WI38 (cell line): ENCODE data around the gene SEPHS2.

Experiments used
- H3K4me3 ChIP-seq: 2 replicates; pipeline ENCODE4 v1.5.1; 2011; ENCODE audit warnings: low read depth, mild to moderate bottlenecking, control low read depth, low read length
- CTCF ChIP-seq: IDR thresholded peaks from 2 replicates; pipeline ENCODE4 v1.5.1; 2012; ENCODE audit warnings: low read depth, mild to moderate bottlenecking, control low read depth, low read length

SEPHS2 gene

GRCh38 chr16:30445408-30446202 is at the start of gene SEPHS2:
TSS of gene SEPHS2 (minus strand) at chr16:30445874. CDS start at chr16:30445727, 147 bp downstream.
- peak; percentile 51 for TF ChIP-seq CTCF
- peak within 1 kb of the TSS; percentile 92 for H3K4me3 ChIP-seq

DNA sequence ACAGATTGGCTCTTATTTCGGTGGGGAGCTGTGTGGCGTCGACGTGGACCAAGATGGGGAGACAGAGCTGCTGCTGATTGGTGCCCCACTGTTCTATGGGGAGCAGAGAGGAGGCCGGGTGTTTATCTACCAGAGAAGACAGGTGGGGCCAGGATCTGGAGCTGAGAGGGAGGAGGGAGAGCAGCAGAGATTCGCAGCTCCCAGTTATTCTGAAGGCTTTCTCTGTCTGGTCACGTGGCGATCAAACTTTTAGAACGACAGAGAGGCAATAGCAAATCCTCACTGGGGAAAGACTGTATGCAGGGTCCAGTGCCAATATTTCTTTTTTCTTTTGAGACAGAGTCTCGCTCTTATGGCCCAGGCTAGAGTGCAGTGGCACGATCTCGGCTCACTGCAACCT is 49.0 kb upstream of the SEPHS2 start:
- H3K4me3 ChIP-seq = no peak overlapping the region
- no peak for TF ChIP-seq CTCF

DNA sequence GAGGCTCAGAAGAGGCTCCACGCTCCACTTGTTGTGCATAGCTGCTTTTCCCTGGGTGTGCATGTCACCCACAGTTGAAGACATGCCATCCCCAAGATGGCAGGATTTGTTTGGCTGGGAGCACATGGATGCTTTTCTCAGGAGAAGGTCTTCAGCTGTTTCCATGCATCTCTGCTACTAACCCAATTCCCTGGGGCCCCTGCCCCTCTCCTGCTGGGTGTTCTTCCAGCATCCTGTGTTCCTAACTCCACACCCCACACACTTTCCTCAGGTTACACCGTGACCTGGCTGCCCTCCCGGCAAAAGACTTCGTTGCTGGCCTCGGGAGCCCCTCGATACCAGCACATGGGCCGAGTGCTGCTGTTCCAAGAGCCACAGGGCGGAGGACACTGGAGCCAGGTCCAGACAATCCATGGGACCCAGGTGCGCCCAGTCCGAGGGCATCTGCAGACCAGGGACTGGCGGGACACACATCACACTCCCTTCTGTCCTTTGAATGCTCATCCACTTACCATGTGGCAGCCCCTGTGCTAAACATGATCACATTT is 48.3 kb upstream of the SEPHS2 start:
- H3K4me3 ChIP-seq = no peak overlapping the region
- TF ChIP-seq CTCF = no peak

- H3K4me3 ChIP-seq = no peak overlapping the region
- no peak for TF ChIP-seq CTCF
Observed at GRCh38 chr16:30491744-30492308, 46.2 kb upstream of the SEPHS2 start.

DNA sequence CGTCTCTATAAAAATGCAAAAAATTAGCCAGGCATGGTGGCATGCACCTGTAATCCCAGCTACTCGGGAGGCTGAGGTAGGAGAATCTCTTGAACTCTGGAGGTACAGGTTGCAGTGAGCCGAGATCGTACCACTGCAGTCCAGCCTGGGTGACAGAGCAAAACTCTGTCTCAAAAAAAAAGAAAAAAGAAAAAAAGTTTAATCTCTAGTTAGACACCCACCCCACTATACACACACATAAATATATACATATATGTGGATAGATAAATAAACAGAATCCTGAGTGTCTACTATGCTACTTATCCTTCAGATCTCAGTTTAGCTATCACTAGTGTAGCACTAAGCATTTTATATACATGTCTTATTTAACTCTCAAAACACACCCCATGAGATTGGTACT is 45.6 kb upstream of the SEPHS2 start:
- no peak for TF ChIP-seq CTCF
- H3K4me3 ChIP-seq = no peak overlapping the region

DNA sequence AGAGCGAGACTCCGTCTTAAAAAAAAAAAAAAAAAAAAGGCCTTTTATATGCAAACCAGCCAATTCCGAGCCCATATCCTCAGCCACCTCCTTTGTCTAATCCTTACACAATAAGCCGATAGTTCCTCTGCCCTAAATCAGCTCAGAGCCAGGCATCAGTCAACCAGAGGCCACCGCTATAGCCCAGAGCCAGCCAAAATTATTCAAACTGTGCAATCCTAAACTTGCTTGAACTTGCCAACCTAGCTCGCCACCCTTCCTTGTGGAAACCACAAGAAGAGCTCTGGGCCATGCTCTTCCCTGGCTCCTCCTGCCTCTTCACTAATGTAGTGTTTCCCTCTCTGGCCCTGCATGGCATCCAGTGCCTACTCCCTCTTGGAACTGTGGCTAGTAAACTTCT is 44.5 kb upstream of the SEPHS2 start:
- no peak overlapping the region for H3K4me3 ChIP-seq
- no peak for TF ChIP-seq CTCF
